Upper lobe of left lung (tissue), 4 donors: Measurements from ENCODE around the gene SLC25A21.

ENCODE experiments used
- EP300 ChIP-seq, 4 donors: sonication (generic); formaldehyde crosslinking; IDR thresholded peaks; one replicate each; pipeline ENCODE4 v1.5.1; 2017; ENCODE audit warnings: antibody characterized with exemption in 4 of 4, control low read depth in 2 of 4
- POLR2A ChIP-seq, 4 donors: fragments of 450-650 bp; IDR thresholded peaks; one replicate each; pipeline ENCODE4 v1.5.1; 2016 to 2017; ENCODE audit warnings: antibody characterized with exemption in 4 of 4, mild to moderate bottlenecking in 2 of 4
- TF ChIP-seq, protein P1 (sequence below), 6 experiments: fragments of 450-650 bp in 4 of 6; fragments of 200-600 bp in 2 of 6; sonication (generic) in 2 of 6; IDR thresholded peaks; one replicate each; pipeline ENCODE4 v1.5.1; 2016 to 2019; ENCODE audit warnings: antibody characterized with exemption in 6 of 6

GRCh38 chr14:36773136-36773540, 399.3 kb downstream of the SLC25A21 start:
- TF ChIP-seq, protein P1, sequence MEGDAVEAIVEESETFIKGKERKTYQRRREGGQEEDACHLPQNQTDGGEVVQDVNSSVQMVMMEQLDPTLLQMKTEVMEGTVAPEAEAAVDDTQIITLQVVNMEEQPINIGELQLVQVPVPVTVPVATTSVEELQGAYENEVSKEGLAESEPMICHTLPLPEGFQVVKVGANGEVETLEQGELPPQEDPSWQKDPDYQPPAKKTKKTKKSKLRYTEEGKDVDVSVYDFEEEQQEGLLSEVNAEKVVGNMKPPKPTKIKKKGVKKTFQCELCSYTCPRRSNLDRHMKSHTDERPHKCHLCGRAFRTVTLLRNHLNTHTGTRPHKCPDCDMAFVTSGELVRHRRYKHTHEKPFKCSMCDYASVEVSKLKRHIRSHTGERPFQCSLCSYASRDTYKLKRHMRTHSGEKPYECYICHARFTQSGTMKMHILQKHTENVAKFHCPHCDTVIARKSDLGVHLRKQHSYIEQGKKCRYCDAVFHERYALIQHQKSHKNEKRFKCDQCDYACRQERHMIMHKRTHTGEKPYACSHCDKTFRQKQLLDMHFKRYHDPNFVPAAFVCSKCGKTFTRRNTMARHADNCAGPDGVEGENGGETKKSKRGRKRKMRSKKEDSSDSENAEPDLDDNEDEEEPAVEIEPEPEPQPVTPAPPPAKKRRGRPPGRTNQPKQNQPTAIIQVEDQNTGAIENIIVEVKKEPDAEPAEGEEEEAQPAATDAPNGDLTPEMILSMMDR (IDR thresholded peaks at IDR 0.05), result no peak
- TF ChIP-seq POLR2A (IDR thresholded peaks at IDR 0.05) (no peak), EP300 (IDR thresholded peaks at IDR 0.05) (no peak)
